NCI-H460 (cell line): ENCODE measurements around the gene TAS1R1. TPM values are rescaled to one million over a fixed set of nuclear protein-coding genes. Genes with fewer than 3 reads are reported as not detected.
"Not testable (repeated sequence)": the region's sequence is repeated elsewhere in the genome, so short reads cannot be mapped to it uniquely, and the experiment has no call there.

Experiments used
- DNase-seq: peaks from one replicate; pipeline ENCODE4 v3.0.0-alpha.2; 2016; ENCODE audit warnings: low read depth; ENCODE audit errors: extremely low read depth
- total RNA-seq: library from RNA; depleted of rRNA; stranded (reverse); fragments of >200 nt; shearing (Covaris generic); gene quantifications from 2 replicates; pipeline ENCODE4 v1.2.3, GENCODE V29; 2014

The TAS1R1 gene
- total RNA-seq, 1 experiment from 2014 or later, result not detected

DNA sequence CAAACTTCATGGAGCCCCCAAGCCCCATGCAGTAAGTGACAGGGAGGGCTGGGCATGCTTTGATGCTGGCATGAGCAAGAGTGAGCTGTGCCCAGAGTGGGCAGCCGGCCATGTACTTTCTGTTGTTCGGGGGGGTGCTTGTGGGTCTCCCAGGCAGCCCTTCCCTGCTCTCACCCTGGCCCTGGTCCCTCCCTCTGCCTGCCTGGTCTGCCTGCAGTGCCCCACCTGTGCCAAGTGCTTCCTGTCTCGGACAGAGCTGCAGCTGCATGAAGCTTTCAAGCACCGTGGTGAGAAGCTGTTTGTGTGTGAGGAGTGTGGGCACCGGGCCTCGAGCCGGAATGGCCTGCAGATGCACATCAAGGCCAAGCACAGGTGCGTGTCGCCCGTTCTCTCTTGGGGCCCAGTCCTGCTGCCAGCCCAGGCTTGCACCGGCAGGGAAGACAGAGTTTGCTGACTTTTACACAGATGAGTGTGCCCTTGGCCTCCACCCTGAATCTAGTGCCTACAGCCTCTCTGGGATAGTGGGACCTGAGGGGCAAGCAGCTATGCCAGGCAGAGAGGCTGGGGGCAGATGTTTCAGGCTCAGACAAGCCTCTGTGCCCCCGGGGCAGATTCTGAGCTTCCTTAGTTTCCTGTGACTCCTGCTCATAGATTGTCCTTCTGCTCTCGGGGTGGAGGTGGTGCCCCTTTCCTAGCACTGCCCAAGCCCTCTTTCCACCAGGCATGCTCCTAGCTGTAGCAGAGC lies 32.3 kb downstream of the TAS1R1 start:
- no peak for DNase-seq

DNA sequence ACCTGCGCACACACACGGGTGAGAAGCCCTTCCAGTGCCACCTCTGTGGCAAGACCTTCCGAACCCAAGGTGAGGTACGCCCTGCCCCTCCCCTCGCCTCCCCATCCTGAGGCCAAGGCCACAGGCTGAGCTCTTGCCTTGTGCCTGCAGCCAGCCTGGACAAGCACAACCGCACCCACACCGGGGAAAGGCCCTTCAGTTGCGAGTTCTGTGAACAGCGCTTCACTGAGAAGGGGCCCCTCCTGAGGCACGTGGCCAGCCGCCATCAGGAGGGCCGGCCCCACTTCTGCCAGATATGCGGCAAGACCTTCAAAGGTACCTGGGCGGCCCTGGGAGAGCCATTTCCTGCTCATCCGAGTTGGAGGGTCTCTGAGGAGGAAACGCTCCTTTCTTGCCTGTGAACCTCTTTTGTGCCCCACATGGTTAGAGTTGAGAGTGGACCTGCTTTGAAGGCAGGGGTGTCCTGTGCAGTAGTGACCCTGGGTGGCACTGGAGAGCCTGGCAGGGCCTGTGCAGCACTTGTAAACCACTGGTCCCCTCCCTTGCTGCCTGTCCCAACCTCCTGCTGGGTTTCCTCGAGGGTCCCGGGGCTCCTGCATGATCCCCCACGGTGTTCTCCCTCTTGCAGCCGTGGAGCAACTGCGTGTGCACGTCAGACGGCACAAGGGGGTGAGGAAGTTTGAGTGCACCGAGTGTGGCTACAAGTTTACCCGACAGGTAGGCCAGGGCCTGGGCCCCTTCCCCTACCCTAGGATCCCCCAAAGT lies 33.2 kb downstream of the TAS1R1 start:
- no peak for DNase-seq

DNA sequence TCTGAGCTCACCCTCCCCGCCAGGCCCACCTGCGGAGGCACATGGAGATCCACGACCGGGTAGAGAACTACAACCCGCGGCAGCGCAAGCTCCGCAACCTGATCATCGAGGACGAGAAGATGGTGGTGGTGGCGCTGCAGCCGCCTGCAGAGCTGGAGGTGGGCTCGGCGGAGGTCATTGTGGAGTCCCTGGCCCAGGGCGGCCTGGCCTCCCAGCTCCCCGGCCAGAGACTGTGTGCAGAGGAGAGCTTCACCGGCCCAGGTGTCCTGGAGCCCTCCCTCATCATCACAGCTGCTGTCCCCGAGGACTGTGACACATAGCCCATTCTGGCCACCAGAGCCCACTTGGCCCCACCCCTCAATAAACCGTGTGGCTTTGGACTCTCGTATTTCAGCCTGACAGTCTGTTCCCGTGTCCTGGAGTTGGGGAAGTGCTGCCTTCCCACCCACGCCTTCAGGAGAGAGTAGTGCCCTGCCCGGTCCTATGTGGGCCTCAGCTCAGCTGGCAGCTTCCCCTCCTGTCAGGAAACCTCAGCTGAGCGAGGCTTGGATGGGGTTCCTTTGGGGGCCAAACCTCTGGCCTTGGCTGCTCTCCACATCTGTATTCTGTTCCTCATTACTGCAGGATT lies 33.9 kb downstream of the TAS1R1 start:
- no peak for DNase-seq

DNA sequence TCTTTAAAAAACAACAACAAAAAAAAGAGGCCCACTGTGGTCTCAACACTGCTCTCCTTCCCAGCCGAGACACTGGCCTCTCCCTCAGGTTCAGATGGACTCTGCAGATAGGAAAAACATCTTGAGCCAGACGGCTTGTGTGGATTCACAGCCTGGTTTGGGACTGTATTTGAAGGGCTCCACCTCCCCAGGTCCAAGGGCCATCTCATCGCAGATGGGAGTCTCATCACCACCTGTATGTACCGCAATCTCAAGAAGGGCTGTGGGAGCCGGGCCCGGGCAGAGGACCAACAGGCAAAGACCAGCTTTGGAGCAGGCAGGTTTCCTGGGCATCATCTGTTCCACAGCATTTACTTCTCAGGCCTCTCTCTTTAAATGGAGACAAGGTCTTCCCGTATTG lies 34.9 kb downstream of the TAS1R1 start:
- no peak for DNase-seq

DNA sequence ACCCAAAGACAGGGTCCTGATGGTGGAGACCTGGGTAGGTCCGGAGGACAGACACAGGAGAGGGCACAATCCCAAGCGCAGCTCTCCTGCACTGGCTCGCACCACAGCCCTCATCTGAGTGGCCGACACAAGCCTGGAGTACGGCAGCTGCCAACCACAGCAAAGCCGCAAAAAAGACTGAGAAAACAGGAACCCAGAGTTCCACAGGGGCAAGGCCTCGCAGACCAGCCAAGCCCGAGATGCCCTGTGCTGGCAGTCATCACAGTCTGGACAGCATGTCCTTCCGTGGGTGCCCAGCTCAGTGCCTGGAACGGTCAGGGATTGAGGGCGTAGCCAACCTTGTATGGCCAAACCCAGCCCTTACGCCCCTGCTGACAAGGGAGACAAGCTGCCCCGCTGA lies 36.1 kb downstream of the TAS1R1 start:
- no peak for DNase-seq

DNA sequence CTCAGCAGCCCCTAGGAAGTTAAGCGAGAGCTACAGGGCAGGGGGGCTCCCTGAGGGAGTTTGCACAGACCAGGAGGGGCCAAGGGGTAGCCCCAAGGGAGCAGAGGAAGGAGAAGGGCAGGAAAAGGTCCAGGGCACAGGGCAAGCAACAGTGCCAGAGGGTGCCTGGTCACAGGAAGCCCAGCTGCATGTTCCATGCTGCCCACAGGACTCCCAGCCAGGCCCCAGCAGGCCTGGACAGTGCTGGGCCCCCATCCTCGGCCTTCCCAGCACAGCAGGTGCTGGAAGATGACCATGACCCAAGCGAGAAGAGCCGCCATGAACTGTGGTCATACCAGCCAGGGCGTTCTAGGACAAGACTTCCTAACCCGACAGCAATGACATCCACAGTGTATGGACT lies 36.5 kb downstream of the TAS1R1 start:
- no peak for DNase-seq

DNA sequence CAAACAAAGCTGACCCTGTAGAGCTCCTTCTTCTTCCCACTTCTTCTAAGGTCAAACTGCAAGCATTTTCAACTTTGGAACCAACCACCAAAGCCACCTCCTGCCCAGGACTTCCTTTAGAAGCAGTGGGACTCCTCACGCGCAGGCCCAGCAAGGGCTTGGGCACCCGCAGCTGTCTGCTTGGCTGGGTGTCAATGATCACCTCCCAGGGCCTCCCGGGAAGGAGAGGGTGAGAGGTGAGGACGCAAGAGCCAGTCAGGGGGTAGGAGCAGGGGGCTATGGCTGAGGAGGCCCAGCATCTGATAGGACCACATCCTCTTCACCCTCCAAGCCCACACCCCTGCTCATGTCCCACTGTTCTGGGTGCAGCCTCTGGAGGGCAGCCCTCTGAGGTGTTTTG lies 37.3 kb downstream of the TAS1R1 start:
- no peak for DNase-seq

DNA sequence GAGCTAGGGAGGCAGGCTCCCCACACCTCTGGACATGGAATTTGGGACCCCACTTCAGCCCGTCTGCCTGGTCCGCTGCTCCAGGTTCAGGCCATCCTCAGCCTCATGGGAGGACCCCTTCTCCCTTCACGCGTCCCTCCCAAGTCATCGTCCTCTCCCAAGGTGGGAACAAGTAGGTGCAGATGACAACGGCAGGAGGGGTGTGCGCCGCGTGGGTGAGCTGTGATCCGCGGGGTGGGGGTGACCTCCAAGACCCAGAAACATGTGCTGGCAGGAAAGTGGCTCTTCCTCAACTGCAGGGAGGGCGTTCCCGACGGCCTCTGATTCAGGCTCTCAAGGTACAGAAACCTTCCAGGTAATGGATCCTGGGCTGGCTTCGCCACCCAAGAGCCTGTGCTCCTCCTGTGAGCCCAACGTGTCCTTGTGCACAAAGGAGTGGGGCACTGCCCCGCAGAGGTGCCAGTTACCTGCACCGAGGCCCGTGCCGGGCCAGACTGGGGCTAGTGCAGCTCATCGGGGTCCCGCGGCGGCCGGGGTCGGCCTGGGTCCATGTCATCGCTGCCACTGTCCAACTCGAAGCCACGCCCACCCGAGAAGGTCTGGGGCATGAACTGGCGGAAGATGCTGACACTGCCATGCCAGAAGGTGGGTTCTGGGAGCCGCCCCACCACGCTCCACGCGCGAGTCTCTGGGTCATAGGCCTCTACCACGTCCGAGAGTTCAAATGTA lies 37.9 kb downstream of the TAS1R1 start:
- DNase-seq, result no peak

DNA sequence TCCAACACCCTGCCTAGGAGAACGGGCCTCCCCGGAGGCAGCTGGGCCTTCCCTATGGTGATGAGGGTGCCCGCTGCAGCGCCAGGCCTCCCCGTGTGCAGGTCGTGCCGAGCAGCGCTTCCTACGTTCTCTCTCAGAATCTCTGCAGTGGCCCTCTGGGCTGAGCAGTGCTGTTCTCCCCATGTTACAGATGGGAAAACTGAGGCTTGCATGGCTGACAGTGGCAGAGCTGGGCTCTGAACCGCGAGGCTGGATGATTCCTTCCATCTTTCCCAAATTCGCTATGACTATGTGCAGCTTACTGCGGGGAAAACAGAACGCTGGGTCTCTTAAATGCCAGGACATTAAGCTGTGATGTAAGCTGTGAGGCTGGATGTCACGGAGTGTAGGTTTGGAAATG lies 38.7 kb downstream of the TAS1R1 start:
- no peak for DNase-seq

DNA sequence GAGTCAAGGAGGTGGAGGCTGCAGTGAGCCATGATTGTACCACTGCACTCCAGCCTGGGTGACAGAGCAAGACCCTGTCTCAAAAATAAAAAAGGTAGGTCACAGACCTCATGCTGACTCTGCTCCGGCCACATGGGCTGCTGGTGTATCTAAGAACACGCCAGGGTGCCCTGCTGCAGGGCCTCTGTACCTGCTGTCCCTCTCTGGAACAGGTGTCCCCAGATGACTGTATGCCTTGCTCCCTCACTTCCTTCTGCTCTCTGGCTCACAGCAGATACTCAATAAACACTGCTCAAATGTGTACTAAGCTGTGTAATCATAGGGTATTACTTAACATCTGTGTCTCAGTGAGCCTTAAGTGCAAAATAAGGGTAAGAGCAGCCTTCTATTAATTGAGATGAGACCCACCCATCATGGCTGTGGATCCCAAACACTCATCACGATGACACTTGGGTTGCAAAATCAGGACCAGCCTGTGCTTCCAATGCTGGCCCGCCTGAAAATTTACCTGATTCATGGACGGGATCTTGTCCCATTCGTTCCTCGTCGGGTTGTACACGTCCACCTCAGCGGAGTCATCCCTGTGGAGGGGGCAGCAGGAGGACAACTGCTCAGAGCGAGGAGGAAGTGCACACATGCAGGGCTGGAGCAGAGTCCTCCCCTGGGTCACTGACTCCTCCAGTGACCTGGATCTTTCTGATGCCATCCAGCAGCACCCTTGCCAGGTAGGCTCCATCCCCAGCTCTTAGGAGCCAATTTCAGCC lies 40.1 kb downstream of the TAS1R1 start:
- DNase-seq, result no peak

DNA sequence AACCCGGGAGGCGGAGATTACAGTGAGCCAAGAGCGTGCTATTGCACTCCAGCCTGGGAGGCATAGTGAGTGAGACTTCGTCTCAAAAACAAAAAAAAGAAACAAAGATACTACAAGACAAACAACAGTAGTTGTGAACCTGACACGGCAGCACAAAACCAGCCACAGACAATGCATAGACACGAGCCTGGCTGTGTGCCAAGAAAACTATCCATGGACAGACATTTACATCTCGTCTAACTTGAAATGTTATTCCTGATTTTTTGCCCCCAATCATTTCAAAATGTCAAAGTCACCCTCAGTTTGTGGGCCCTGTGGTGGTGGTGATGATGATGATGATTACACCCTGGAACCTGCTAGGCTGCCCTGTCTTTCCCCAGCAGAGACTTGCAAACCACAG lies 41.2 kb downstream of the TAS1R1 start:
- DNase-seq, result no peak

DNA sequence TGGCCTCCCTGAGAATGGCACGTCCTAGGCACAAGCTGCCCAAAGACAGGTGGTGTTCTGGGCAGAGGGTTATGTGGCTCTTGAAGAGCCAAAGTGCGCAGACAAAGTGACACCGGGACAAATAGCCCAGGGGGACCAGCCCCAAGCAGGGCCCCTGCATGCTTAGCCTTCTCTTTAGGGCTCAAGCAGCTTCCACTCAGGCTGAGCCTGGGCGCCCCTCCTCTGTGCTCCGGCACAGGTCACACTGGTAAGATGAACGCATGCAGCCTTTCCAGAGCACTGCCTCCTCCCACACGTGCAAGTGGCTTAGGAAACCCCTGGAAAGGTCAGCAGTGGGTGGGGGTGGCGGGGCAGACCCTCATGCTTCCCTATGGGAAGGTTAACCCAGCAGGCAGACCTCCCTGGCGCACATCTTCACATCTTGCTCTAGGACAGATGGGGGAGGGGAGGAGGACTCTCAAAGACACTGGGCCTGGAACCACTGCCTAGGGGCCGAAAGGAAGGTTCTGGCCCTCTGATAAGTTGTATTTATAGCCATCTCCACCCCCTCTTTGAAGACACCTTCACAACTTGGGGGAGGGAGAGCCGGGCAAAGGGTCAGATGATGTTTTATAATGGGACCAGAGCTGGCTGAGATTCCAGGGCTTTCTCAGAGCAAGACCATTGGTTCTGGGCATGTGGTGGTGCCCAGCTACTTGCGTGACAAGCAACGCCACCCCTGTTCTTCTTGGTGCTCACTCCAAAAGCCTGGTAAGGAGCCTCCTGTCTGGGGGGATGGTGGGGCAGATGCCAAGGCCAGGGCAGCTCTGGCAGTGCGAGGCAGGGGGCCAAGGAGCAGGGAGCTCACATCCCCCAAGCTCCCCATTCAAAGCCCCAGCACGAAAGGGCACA lies 42.0 kb downstream of the TAS1R1 start:
- DNase-seq, result no peak

DNA sequence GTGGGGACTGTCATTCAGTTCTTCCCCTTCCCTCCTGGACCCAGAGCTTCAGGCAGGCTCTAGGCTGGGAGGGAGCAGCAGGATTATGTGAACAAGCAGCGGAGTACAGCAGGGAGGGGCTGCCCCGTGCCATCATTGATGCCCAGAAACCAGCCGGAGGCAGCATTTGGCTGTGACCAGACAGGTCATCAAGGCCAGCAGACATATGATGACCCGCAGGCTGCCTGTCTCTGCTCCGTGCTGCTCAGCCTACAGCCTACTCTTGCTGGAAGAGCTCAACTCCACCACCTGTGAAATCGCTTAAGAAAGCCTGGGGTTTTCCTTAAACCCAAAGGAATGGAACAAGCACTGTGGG lies 42.6 kb downstream of the TAS1R1 start:
- DNase-seq, result no peak

DNA sequence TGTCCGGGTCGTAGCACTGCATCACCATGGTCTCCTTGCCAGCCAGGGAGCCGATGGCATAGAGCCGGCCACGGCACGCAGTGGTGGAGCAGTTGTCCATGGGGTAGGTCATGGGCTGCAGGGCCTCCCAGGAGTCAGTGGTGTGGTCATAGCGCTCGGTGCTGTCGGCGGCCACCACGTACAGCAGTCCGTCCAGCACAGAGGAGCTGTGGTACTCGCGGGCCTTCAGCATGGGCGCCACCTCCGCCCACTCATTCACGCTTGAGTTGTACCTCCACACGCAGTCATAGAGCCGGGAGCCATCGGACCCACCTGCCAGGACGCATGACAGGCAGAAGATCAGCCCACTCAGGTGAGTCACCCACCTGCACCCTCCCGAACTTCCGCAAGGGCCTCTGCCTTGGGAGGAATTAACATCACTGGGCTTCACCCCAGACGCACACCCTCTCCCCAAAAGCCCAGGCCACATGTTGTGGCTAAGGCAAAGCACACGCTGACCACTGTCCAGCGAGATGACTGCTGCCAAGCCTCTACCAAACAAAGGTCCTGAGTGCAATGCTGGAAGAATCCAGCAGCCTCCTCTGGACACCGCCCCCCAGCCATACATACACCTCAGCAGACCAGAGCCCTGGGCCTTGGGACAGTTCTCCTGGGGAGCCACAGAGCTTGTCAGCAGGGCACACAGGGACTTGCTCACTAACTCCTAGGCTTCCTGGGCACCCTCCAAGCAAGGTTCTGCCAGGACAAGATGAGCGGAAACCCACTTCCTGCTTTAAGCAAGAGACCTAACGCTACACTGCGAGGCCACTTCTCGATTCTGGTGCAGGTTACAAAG lies 44.3 kb downstream of the TAS1R1 start:
- DNase-seq, result no peak

DNA sequence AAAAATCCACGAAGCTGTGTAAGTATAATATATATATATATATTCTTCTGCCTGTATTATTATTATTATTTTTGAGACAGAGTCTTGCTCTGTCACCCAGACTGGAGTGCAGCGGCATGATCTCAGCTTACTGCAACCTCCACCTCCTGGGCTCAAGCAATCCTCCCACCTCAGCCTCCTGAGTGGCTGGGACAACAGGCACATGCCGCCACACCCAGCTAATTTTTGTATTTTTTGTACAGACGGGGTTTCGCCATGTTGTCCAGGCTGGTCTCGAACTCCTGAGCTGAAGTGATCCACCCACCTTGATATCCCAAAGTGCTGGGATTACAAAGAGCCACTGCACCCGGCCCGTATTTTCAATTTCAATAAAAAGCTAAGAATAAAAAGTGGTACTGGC lies 44.9 kb downstream of the TAS1R1 start:
- DNase-seq, result not testable (repeated sequence)

DNA sequence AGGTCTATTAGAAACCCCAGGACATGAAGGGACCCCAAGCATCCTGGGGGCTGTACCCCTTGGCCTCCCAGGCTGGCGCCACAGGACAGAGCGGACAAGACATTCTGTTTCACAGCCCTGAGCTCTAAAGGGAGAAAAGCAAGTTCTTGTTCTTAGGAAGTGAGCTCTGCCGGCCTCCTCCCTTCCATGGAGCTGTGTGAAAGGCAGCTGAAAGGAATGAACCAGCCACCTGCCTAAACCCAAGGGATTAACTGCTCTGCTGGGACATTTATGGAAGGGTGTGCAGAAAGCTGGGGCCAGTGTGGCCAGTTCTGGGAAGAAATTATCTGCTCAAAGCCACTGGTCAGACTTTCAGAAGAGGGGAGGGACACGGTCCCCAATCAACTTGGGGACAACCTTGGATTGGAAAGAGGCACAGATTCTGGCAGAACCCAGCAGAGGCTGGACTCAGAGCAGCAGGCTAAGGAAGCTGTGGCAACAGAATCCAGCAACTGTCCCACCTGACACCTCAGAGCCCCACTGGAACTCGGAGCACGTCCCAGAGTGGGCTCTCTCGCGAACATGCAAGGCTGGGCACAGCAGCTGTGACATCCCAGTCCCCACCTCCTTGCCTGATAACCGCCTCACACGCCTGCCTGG lies 45.4 kb downstream of the TAS1R1 start:
- DNase-seq, result no peak

DNA sequence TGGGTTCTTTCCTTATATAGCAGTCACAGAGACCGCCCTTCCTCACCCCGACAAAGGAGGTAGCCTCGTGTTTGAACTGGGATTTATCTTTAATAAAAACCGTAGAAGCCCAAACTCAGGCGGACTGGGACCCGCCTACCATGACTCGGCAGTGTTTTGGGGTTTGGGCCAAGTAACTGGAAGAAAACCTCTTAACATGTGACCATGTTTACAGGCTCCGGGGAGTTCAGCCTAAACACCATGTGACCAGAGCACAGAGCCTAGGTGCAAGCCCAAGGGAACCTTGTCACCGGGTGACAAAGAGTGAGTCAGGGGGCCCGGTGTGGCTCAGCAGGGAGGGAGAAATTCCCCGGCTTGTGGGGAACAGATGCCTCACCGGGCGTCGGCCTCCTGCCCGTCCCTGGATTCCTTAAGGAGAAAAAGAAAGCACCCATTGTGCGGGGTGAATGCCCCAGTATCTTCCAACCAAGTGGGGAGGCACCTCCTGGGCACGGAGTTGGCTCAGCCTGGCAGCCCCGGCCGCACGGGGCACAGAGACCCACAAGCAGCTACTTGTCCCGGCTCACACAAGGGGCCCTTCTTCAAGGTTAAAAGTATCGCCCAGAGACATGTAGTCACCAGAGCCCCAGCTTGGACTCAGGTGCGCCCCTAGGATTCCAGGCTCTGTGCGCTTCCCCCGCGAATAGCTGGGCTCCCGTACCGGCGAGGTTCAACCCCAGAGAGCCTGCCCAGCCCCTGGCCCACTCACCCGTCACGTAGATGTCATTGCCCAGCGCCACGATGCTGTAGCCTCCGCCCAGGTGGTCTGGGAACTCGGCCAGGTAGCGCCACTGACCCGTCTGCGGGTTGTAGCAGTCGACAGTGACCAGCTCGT lies 46.2 kb downstream of the TAS1R1 start:
- peak; percentile 62 for DNase-seq
